Endometrial microvascular endothelial cells (primary cell): Measurements from ENCODE around the gene CORO2B. TPM values are rescaled to one million over a fixed set of nuclear protein-coding genes. Genes with fewer than 3 reads are reported as not detected.
"Not testable (repeated sequence)": the region's sequence is repeated elsewhere in the genome, so short reads cannot be mapped to it uniquely, and the experiment has no call there.

Source experiments
- in situ Hi-C: cut with HindIII; loops from 2 replicates; pipeline ENCODE4 v1.10.0; 2017; ENCODE audit warnings: low sequenced_read_pairs, low pct_unique_long_range_greater_than_20kb; ENCODE audit errors: inconsistent ontology term
- total RNA-seq: library from RNA; depleted of rRNA; stranded (reverse); fragments of >200 nt; gene quantifications from one replicate; pipeline ENCODE4 v1.2.3, GENCODE V29; 2015; ENCODE audit errors: inconsistent ontology term

CORO2B gene
- total RNA-seq, 1 donor from 2014 or later: 4.0 TPM

DNA sequence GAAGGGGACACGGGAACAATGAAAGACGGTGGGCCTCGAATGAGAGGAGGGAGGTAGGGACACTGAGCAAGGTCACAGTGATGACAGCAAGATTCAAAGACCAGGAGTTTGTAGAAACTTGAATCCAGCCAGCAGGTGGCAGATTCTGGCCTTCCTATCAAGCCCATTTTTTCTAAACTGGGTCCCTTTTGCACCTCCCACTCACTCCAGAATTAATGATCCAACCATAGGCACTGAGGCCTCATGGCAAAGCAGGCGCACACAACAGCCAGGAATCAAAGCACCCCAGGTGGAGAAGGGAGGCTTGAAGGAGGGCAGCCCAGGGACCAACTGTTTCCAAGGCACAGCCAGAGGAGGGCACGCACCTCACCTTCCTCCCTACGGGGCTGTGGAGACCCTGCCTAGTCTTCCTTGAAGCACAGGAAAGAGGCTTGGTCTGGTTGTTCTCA lies 151.7 kb downstream of the CORO2B start:
- in situ Hi-C loops: no loop called here

GRCh38 chr15:68730976-68731897 lies 152.4 kb downstream of the CORO2B start:
- in situ Hi-C loops: no loop called here

DNA sequence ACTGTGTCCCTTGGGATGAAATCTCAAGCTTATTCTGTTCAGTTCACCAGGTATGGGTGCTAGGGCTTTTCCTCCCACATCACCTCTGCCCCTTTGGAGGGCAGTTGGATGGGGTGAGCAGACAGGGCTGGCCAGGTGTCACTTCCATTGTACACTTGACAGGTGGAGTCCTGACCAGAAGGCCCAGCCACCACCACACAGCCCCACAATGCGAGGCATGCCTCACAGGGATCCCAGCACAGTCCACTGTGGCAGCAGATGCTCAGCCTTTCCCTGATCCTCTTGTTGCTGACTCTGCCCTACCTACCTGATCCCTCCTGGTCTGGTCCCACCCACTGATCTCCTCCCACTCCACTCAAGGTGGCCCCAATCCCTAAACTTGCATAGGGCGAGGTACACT lies 153.7 kb downstream of the CORO2B start:
- in situ Hi-C loops: no loop called here

DNA sequence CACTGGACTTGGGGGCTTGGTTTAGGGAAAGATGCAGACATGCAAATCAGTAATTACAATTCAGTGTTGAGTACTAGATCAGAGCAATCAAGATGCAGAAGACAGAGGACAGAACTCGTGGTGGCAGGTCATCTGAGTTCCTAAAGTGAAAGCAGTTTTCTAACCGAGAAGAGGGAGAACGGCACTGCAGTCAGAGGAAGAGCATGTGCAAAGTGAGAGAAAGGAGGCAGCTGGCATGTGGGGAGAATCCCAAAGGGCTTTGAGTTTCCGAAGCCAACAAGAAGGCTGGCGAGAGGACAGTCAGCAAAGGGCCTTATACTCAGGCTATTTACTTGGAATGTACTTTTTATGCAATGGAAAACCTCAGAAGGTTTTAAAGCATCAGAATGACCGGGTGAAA lies 154.9 kb downstream of the CORO2B start:
- in situ Hi-C loops: no loop called here

- in situ Hi-C loops: no loop called here
Observed at GRCh38 chr15:68734352-68734751, 155.6 kb downstream of the CORO2B start.

DNA sequence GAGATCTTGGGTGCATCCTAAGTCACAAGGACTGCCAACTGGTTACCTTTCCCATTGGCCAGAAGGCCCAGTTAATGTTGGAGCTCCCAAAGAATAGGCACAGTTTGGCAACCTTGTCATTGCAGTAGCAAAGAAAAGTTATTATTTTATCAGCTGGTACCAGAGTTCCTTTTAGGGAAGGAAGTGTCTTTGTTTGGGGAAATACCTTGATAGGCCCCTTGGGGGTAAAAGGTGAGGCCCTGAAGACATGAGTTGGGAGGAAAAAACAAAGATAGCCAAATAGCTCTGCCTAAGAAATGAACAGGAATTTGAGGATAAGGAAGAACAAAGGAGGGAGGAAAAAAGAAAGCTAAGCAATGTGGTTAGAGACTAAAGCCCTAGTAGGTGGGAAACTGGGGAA lies 156.1 kb downstream of the CORO2B start:
- in situ Hi-C loops: no loop called here

- in situ Hi-C loops: no loop called here
Observed at GRCh38 chr15:68735610-68736009, 156.8 kb downstream of the CORO2B start.

- in situ Hi-C loops: no loop called here
Observed at GRCh38 chr15:68739390-68740080, 160.7 kb downstream of the CORO2B start.

- in situ Hi-C loops: no loop called here
Observed at GRCh38 chr15:68743256-68743655, 164.5 kb downstream of the CORO2B start.

DNA sequence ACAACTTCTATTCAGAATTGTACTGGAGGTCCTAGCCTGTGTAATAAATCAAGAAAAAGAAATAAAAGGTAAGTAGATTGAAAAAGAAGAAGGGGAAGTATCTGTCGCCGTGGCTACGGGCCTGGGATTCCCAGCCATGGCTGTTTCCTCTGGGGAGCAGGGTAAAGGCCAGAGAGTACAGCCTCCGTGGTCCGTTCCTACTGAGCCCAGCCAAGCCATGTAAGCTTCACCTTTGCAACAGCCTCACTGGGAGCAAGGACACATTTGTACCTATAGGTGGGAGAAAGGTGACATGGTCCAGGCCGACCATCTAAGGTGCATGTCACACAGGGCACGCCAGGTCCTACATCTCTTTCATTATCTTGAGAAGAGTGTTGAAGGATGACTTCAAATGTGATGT lies 170.6 kb downstream of the CORO2B start:
- in situ Hi-C loops: no loop called here

- in situ Hi-C loops: no loop called here
Observed at GRCh38 chr15:68749793-68750192, 171.0 kb downstream of the CORO2B start.

- in situ Hi-C loops: no loop called here
Observed at GRCh38 chr15:68751622-68752021, 172.8 kb downstream of the CORO2B start.

- in situ Hi-C loops: no loop called here
Observed at GRCh38 chr15:68755731-68756130, 176.9 kb downstream of the CORO2B start.

- in situ Hi-C loops: not testable (repeated sequence)
Observed at GRCh38 chr15:68759982-68760579, 181.3 kb downstream of the CORO2B start.

- in situ Hi-C loops: no loop called here
Observed at GRCh38 chr15:68763063-68763462, 184.3 kb downstream of the CORO2B start.

- in situ Hi-C loops: no loop called here
Observed at GRCh38 chr15:68764090-68764489, 185.3 kb downstream of the CORO2B start.

GRCh38 chr15:68765602-68766368 lies 187.0 kb downstream of the CORO2B start:
- in situ Hi-C loops: no loop called here

DNA sequence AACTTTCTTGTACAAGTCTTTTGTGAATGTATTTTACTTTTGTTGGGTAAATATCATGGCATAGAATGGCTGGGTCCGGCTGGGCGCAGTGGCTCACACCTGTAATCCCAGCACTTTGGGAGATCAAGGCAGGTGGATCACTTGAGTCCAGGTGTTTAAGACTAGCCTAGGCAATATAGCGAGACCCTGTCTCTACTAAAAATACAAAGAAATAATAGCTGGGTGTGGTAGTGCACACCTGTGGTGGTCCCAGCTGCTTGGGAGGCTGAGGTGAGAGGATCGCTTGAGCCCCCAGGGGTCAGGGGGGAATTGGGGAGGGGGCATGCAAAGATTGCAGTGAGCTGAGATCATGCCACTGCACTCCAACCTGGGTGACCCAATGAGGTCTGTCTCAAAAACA lies 189.0 kb downstream of the CORO2B start:
- in situ Hi-C loops: no loop called here

DNA sequence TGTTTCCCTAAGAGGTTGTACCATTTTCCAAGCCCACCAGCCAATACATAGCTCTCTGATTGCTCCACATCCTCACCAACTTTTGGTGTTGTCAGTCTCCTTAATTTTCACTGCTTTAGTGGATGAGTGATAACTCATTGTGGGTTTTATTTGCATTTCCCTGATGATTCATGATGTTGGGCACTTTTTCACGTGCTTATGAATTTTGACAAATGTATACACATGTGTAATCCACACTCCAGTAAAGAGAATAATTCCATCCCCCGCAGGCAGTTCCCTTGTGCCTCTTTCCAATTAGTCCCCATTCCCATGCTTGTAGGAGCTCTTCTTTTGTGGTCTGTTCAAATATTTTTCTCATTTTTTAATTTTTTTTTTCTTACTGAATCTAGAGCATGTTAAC lies 189.5 kb downstream of the CORO2B start:
- in situ Hi-C loops: no loop called here
